HG02588 (cell line): ENCODE measurements around the gene TPD52L2.
A peak's percentile ranks its signal among the peaks of the same experiment; 100 is the strongest.
"Not testable (repeated sequence)": the region's sequence is repeated elsewhere in the genome, so short reads cannot be mapped to it uniquely, and the experiment has no call there.

Experiments
- ATAC-seq: cut with Tn5 transposase; IDR thresholded peaks from one replicate; pipeline ENCODE4 v1.9.1; 2021; ENCODE audit warnings: mild to moderate bottlenecking, moderate library complexity; ENCODE audit not compliant: unreplicated experiment

Gene TPD52L2

GRCh38 chr20:63855363-63856097 is 9.5 kb upstream of the TPD52L2 start:
- ATAC-seq: no peak

- ATAC-seq: no peak
These were observed 9.0 kb upstream of the TPD52L2 start for GRCh38 chr20:63856098-63856511.

- ATAC-seq: no peak
These were observed 7.2 kb upstream of the TPD52L2 start for GRCh38 chr20:63857764-63858392.

- no peak for ATAC-seq
These were observed 6.5 kb upstream of the TPD52L2 start for GRCh38 chr20:63858393-63859165.

- ATAC-seq: no peak
These were observed 5.8 kb upstream of the TPD52L2 start for GRCh38 chr20:63859166-63859699.

- ATAC-seq: no peak
These were observed 4.6 kb upstream of the TPD52L2 start for GRCh38 chr20:63860325-63861051.

GRCh38 chr20:63861365-63861934 is 3.6 kb upstream of the TPD52L2 start, which contains the start of gene ABHD16B:
TSS of gene ABHD16B (plus strand) at chr20:63861498. CDS start at chr20:63861541, 43 bp downstream.
- ATAC-seq: no peak

- ATAC-seq: no peak
These were observed 2.8 kb upstream of the TPD52L2 start for GRCh38 chr20:63861981-63862901.

DNA sequence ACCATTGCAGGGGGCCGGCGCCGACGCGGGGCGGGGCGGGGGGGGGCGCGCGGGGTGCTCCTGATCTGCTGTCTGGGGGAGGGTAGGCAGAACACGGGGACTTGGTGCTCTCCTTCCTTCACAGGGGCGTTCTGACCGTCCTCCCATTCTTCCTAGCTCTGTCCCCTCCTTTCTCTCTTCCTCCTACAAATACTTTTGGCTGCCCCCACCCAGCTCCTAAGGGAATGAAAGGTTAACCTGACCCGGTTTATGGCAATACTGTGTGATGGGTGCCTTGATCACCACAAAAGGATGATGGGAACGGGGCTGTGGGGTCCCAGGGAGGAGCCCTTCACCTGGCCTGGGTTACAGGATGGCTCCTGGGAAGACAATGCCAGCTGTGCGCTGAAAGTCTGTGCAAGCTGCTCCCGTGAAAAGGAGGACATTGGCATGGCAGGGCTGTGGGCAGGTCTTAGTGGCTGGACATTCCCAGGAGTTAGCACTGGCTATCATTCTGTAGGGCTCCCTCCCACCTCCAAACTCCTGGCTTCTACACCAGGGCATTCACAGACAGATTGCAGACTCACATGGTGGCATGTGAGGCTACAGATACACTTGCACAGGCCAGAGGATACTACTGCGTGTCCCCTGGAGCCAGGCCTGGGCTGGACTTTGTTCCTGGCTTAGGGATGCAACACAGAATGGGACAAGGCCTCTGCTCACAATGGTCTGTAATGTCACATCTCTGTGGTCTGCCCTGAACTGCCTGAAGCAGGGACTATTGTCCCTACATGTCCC is 1.9 kb upstream of the TPD52L2 start:
- no peak for ATAC-seq

DNA sequence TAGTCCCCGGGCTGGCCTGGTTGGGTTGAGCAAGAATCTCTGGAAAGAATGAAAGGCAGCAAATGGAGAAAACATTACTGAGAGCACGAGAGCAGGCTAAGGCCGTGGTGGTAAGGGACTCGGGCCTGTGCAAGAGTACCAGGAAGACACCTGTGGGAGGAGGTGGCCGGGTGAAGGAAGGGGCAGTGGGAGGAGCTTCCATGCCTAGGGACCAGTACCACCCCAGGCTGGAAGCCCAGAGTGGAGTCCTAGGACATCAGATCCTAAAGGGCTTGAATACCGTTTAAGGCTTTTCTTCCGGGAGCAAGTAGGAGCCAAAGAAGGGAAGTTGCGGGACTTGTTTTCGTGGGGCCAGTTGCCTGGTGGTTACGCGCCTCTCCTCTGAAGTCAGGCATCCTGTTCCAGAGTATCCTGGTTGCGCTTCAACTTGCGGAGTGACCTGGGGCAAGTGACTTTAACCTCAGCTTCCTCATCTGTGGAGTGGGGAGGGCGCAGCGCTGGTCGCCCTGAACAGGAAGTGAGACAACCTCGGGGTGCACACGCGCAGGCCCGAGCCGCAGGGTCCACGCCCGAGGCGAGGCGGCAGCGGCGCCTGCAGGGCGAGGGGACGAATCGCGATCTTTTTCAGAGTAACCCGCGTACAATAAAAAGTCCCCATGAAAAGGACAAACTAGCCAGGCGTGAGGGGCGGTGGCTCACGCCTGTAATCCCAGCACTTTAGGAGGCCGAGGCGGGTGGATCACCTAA is 1.1 kb upstream of the TPD52L2 start:
- ATAC-seq: peak; percentile 56

DNA sequence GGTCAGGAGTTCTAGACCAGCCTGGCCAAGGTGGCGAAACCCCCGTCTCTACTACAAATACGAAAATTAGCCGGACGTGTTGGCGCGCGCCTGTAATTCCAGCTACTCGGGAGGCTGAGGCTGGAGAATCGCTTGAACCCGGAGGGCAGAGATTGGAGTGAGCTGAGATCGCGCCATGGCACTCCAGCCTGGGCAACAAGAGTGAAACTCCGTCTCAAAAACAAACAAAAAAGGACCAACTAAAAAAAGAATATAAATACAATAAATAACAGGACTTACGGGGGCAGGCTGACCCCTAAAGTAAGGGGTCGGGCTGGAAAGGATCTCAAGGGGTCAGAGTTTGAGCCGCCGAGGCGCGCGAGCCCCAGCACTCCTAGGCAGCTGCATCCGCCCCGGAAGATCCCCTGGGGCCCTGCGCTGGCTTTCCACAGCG is 509 bp upstream of the TPD52L2 start:
- no peak for ATAC-seq

DNA sequence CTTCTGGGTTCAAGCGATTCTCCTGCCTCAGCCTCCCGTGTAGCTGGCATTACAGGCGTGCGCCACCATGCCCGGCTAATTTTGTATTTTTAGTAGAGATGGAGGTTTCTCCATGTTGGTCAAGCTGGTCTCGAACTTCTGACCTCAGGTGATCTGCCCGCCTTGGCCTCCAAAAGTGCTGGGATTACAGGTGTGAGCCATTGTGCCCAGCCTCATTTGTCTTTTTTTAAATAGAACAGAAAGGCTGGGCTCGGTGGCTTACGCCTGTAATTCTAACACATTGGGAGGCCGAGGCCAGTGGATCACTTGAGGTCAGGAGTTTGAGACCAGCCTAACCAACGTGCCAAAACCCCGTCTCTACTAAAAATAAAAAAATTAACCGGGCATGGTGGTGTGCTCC is 2.0 kb downstream of the TPD52L2 start:
- not testable (repeated sequence) for ATAC-seq

GRCh38 chr20:63868264-63868663 is 3.2 kb downstream of the TPD52L2 start:
- ATAC-seq: no peak

DNA sequence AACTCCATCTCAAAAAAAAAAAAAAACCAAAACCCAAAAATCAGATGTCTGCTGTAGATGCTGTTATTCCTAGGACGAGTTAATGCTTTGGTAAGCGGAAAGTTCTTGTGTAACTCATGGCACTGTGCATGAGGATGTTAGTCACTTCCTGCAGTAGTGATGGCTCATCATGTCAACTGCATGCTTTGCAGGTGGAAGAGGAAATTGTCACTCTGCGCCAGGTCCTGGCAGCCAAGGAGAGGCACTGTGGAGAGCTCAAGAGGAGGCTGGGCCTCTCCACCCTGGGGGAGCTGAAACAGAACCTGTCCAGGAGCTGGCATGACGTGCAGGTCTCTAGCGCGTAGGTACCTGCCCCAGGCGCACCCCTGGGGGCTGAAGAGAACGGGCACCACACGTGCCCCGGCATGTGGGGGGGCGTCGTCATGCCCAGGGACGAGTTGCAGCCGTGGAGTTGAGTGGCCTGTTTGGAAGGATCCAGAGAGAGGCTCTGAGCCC is 8.5 kb downstream of the TPD52L2 start:
- no peak for ATAC-seq

- ATAC-seq: not testable (repeated sequence)
These were observed 9.2 kb downstream of the TPD52L2 start for GRCh38 chr20:63874241-63874640.

GRCh38 chr20:63876489-63877036 is 11.5 kb downstream of the TPD52L2 start:
- ATAC-seq: no peak

- no peak for ATAC-seq
These were observed 12.8 kb downstream of the TPD52L2 start for GRCh38 chr20:63877755-63878470.
